ENCODE data around the gene FAM209A.

Gene FAM209A

GRCh38 chr20:56540415-56540814, 15.9 kb downstream of the FAM209A start:
- Histone ChIP-seq H3K27me3 (replicated peaks; ENCODE audit: insufficient read depth, low read length) (no peaks in the 10 kb centered on the region), H3K9me3 (replicated peaks; ENCODE audit: insufficient read depth, low read length) (no peaks in the 10 kb centered on the region), H3K4me3 (ENCODE audit: low read length) (no peak overlapping the region), H3K36me3 (replicated peaks; ENCODE audit: insufficient read depth, low read length) (no peaks in the 10 kb centered on the region), H3K9ac (ENCODE audit: low read length) (no peak overlapping the region), H2AFZ (ENCODE audit: low read length) (no peak overlapping the region), H3K79me2 (ENCODE audit: low read length) (no peaks in the 10 kb centered on the region), H3K4me1 (ENCODE audit: low read length) (no peaks in the 10 kb centered on the region), H3K9me2 (replicated peaks; ENCODE audit: insufficient read depth, low read length) (no peaks in the 10 kb centered on the region), H4K20me1 (ENCODE audit: insufficient read depth, low read length) (no peaks in the 10 kb centered on the region), H3K27ac (ENCODE audit: low read length) (no peak overlapping the region), H3K4me2 (ENCODE audit: low read depth, low read length) (no peak overlapping the region), H3F3A (ENCODE audit: insufficient read depth, low read length) (no peaks in the 10 kb centered on the region)
- no peak for TF ChIP-seq EZH2 (optimal IDR thresholded peaks at IDR 0.05; ENCODE audit: low read depth, low read length)
- no peak for TF ChIP-seq EZH2phosphoT487 (IDR thresholded peaks at IDR 0.05; ENCODE audit: low read length)
- TF ChIP-seq, protein P1, sequence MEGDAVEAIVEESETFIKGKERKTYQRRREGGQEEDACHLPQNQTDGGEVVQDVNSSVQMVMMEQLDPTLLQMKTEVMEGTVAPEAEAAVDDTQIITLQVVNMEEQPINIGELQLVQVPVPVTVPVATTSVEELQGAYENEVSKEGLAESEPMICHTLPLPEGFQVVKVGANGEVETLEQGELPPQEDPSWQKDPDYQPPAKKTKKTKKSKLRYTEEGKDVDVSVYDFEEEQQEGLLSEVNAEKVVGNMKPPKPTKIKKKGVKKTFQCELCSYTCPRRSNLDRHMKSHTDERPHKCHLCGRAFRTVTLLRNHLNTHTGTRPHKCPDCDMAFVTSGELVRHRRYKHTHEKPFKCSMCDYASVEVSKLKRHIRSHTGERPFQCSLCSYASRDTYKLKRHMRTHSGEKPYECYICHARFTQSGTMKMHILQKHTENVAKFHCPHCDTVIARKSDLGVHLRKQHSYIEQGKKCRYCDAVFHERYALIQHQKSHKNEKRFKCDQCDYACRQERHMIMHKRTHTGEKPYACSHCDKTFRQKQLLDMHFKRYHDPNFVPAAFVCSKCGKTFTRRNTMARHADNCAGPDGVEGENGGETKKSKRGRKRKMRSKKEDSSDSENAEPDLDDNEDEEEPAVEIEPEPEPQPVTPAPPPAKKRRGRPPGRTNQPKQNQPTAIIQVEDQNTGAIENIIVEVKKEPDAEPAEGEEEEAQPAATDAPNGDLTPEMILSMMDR (IDR thresholded peaks at IDR 0.05; ENCODE audit: low read length): no peak
- DNase-seq: no peak

- no peak overlapping the region for H3K9ac ChIP-seq (ENCODE audit: low read length)
- no peaks in the 10 kb centered on the region for H3K79me2 ChIP-seq (ENCODE audit: low read length)
- no peaks in the 10 kb centered on the region for H3K4me1 ChIP-seq (ENCODE audit: low read length)
- TF ChIP-seq EZH2phosphoT487 (IDR thresholded peaks at IDR 0.05; ENCODE audit: low read length): no peak
- TF ChIP-seq EZH2 (optimal IDR thresholded peaks at IDR 0.05; ENCODE audit: low read depth, low read length): no peak
- TF ChIP-seq, protein P1 (IDR thresholded peaks at IDR 0.05; ENCODE audit: low read length): no peak
- no peaks in the 10 kb centered on the region for H3K27me3 ChIP-seq (replicated peaks; ENCODE audit: insufficient read depth, low read length)
- no peaks in the 10 kb centered on the region for H4K20me1 ChIP-seq (ENCODE audit: insufficient read depth, low read length)
- no peaks in the 10 kb centered on the region for H3F3A ChIP-seq (ENCODE audit: insufficient read depth, low read length)
- H2AFZ ChIP-seq (ENCODE audit: low read length): no peak overlapping the region
- H3K36me3 ChIP-seq (replicated peaks; ENCODE audit: insufficient read depth, low read length): no peaks in the 10 kb centered on the region
- H3K9me2 ChIP-seq (replicated peaks; ENCODE audit: insufficient read depth, low read length): no peaks in the 10 kb centered on the region
- DNase-seq: no peak
- no peak overlapping the region for H3K4me2 ChIP-seq (ENCODE audit: low read depth, low read length)
- no peak overlapping the region for H3K27ac ChIP-seq (ENCODE audit: low read length)
- H3K4me3 ChIP-seq (ENCODE audit: low read length): no peak overlapping the region
- H3K9me3 ChIP-seq (replicated peaks; ENCODE audit: insufficient read depth, low read length): no peaks in the 10 kb centered on the region
Measured at GRCh38 chr20:56542489-56543030, 18.0 kb downstream of the FAM209A start.

- Histone ChIP-seq H3K4me3 (ENCODE audit: low read length) (no peak overlapping the region), H2AFZ (ENCODE audit: low read length) (no peak overlapping the region), H3K36me3 (replicated peaks; ENCODE audit: insufficient read depth, low read length) (no peaks in the 10 kb centered on the region), H3K27ac (ENCODE audit: low read length) (peak overlapping the region; percentile 98; the same call in 1 of the 2 replicates), H3K4me1 (ENCODE audit: low read length) (peaks cover 47% of the 10 kb centered on the region), H3K9me2 (replicated peaks; ENCODE audit: insufficient read depth, low read length) (no peaks in the 10 kb centered on the region), H3K27me3 (replicated peaks; ENCODE audit: insufficient read depth, low read length) (no peaks in the 10 kb centered on the region), H4K20me1 (ENCODE audit: insufficient read depth, low read length) (no peaks in the 10 kb centered on the region), H3K79me2 (ENCODE audit: low read length) (no peaks in the 10 kb centered on the region), H3K9me3 (replicated peaks; ENCODE audit: insufficient read depth, low read length) (no peaks in the 10 kb centered on the region), H3K4me2 (ENCODE audit: low read depth, low read length) (no peak overlapping the region), H3K9ac (ENCODE audit: low read length) (no peak overlapping the region), H3F3A (ENCODE audit: insufficient read depth, low read length) (peaks cover 31% of the 10 kb centered on the region)
- TF ChIP-seq EZH2phosphoT487 (IDR thresholded peaks at IDR 0.05; ENCODE audit: low read length) (no peak), EZH2 (optimal IDR thresholded peaks at IDR 0.05; ENCODE audit: low read depth, low read length) (no peak)
- TF ChIP-seq, protein P1 (IDR thresholded peaks at IDR 0.05; ENCODE audit: low read length): no peak
- DNase-seq: no peak
Measured at GRCh38 chr20:56551571-56551970, 27.0 kb downstream of the FAM209A start.
